Measurements from ENCODE around the gene RIPOR2.
"Not testable (repeated sequence)": the region's sequence is repeated elsewhere in the genome, so short reads cannot be mapped to it uniquely, and the experiment has no call there.

Gene RIPOR2

DNA sequence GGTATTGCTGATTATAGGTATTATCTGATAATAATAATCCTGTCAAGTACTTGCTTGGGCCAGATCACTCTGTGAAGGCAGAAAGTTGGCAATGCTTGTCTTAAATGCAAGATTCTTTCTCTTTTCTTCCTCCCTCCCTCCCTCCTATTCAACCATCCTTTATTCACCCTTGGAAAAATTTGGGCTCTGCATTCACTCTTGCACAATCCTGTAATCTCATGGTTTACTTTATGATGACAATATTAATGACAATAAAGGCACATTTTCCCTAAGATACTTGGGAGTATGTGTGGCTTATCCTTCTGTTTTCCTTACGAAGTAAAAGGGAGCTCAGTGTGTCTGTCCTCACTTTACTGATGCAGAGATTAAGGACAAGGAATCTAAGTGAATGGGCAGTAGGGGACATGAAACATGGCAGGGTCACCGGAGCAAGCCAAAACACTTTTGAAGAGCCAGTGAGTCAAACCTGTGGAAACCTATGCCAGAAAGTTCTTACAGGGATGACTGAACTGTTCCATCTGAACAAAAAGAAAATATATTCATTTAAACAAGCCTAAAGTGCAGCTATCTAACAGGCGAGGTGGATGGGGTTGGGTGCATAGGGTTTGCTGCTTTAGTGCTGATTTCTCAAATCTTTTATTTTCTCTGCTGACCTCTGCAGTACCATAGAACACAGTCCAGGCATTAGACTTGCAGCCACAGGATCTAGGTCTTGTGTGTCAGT lies 14.6 kb upstream of the RIPOR2 start:
- DNase-seq: no peak

- no peak for DNase-seq
These were observed 13.3 kb upstream of the RIPOR2 start for GRCh38 chr6:24949020-24949569.

DNA sequence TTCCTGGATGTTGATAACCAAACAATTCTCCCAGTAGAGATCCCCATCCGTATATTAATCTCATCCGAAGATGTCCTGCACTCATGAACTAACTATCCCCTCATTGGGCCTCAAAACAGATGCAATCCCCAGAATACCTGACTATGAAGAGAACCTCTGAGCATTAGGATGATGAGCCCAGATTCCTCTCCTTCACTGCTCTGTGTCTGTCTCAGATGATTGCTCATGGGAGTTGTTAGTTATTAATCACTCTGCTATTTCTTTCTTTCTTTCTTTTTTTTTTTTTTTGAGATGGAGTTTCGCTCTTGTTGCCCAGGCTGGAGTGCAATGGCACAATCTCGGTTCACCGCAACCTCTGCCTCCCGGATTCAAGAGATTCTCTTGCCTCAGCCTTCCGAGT lies 12.5 kb upstream of the RIPOR2 start:
- not testable (repeated sequence) for DNase-seq

DNA sequence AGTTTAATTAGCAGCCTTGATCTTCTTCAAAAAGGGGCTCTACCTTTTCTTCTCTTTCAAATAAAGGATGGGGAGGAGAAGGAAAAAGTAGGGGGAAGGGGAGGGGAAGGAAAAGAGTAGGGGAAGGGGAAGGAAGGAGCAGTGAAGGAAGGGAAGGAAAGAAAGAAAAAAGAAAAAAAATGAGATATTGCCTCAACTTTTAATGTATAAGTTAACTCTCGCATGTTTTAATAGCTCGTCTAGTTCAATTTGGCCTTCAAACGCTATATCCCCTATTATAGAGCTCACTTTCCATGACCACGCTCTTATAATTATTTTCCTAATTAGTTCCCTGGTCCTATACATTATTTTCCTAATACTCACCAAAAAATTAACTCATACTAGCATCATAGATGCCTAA lies 11.9 kb upstream of the RIPOR2 start:
- DNase-seq: no peak

DNA sequence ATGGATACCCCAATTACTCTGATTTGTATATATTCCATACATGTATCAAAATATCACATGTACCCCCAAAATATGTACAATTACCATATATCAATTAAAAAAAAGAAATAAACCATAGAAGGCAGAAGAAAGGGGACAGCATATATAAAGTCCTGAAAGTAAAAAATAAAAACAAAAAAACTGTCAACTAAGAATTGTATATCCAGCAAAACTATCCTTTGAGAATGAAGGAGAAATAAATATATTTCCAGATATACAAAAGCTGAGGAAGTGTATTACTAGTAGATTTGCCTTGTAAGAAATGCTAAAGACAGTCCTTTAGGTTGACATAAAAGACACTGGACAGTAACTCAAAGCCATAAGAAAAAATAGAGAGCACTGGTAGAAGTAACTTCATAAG lies 9.3 kb upstream of the RIPOR2 start:
- no peak for DNase-seq

DNA sequence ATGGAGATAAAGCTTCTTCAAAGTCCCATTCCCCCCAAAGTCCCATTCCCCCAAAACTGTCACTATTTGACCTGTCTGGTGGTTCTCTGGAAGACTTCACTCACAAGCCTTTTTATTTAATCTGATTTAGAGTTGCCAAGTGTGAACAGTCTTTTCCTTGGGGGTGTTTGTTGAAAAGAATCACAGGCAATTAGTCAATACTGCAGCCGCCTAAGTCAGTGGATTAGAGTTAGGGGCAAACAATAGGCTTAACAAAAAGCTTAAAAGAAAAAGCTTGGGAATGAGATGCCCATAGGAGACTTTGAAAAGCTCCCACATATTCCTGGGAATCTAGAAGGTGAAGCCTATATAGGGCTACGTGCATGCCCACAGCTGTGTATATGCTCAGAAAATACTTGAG lies 8.0 kb upstream of the RIPOR2 start:
- DNase-seq: no peak

- DNase-seq: no peak
These were observed 4.7 kb upstream of the RIPOR2 start for GRCh38 chr6:24940311-24940917.

DNA sequence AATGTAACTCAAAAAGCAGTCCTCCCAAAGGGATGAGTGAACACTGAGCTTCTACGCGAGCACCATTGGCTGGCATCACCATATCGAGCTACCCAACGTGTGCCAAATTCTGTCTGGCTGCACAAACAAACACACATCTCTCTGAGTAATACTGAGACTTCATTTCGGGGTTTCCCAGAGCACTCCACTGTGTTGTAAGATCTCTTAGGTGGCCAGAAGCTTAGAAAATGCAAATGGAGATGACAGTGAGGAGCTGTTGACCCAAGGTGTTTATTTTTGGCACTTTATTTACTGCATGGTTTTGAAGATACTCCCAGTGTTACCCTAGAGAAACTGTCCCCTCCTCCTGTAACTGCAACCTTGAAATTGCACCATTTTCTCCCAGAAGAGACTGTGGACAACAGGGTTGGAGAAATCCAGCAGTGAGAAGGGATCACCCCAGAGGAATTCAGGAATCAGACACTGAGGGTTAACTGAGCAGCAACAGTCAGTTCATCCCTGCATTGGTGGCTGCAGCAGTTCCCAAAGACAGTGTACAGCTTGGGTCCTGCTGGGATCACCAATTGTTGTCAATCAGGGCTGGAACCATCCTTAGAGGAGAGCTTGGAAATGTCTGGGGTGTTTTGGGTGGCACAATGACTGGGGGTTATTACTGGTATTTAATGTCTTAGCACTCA lies 1.0 kb upstream of the RIPOR2 start:
- no peak for DNase-seq

GRCh38 chr6:24933868-24934401 lies 1.8 kb downstream of the RIPOR2 start:
- no peak for DNase-seq

- DNase-seq: no peak
These were observed 2.5 kb downstream of the RIPOR2 start for GRCh38 chr6:24933266-24933665.

- DNase-seq: no peak
These were observed 2.9 kb downstream of the RIPOR2 start for GRCh38 chr6:24932832-24933231.

GRCh38 chr6:24931718-24932691 lies 3.8 kb downstream of the RIPOR2 start:
- DNase-seq: no peak

GRCh38 chr6:24931296-24931695 lies 4.5 kb downstream of the RIPOR2 start:
- DNase-seq: no peak

- no peak for DNase-seq
These were observed 5.3 kb downstream of the RIPOR2 start for GRCh38 chr6:24930431-24930871.

GRCh38 chr6:24929242-24929641 lies 6.5 kb downstream of the RIPOR2 start:
- DNase-seq: no peak

GRCh38 chr6:24927985-24928745 lies 7.6 kb downstream of the RIPOR2 start:
- DNase-seq: no peak

- no peak for DNase-seq
These were observed 8.3 kb downstream of the RIPOR2 start for GRCh38 chr6:24927277-24927955.

DNA sequence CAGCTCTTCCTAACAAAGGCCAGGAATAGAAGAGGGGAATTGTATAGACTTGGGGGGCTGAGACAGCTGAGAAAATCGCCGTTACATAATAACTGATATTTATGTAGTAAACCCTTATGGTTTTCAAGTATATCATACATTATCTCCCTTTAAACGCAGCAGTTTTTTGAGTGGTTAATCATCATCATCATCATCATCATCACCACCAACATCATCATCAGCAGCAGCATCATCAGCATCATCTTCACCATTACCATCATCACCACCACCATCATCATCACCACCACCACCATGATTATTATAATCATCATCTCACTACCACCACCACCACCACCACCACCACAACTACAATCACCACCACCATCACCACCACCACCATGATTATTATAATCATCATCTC lies 9.1 kb downstream of the RIPOR2 start:
- DNase-seq: not testable (repeated sequence)

DNA sequence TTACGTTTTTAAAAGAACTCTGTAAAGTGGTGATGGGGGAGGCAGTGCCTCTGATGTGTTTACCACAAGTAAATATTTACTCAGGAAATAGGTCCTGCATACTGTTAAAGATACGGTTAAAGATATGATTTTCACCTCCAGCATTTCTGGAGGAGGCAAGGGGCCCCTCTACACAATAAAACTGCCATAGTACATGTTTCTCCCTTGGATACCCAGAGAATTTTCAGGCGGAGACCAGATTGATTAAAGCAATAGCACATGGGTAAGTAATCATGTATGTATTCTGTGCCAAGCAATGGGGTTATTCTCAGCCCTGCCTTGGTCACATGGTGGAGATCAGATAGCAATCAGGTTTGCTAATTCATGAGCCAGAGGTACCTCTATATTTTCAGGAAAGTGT lies 9.6 kb downstream of the RIPOR2 start:
- DNase-seq: no peak

DNA sequence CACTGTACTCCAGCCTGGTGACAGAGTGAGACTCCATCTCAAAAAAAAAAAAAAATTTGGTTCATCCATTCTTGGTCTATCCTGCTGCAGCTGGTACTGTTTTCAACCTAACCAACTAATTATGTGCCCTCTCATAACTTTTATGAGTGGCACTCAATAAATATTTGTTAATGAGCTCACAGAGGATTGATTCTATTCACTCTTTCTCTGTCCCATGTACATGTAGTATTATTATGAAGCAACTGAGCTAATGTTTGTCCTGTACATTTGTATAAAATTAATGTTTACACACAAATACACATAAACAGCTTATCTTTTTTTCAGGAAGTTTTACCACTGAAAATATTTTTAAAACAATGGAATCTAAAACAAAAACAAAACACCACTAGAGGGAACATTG lies 10.1 kb downstream of the RIPOR2 start:
- no peak for DNase-seq
